ENCODE data around the gene MT1M.

MT1M gene

DNA sequence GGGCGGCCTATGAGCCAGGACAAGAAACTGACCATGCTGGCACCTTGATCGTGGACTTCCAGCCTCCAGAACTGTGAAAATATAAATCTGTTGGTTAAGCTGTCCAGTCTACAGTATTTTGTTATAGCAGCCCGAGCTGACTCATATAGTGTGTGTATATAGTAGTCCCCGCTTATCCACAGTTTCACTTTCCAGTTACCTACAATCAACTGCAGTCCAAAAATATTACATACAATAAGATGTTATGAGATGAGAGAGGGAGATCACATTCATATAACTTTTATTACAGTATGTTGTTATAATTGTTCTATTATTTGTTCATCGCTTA lies 38.2 kb upstream of the MT1M start:
- no peak for FAIRE-seq
- DNase-seq (ENCODE audit: insufficient read length, low spot score): no peak
- TF ChIP-seq TAF1 (IDR thresholded peaks at IDR 0.05; ENCODE audit: low read depth, low read length) (no peak), PAX5 (IDR thresholded peaks at IDR 0.05; ENCODE audit: insufficient read depth, low read length, severe bottlenecking) (no peak), SPI1 (IDR thresholded peaks at IDR 0.05; ENCODE audit: low read depth, low read length) (no peak), POLR2A (IDR thresholded peaks at IDR 0.05; ENCODE audit: low read depth, low read length) (no peak), POLR2AphosphoS5 (IDR thresholded peaks at IDR 0.05; ENCODE audit: low read depth, low read length) (no peak), POU2F2 (IDR thresholded peaks at IDR 0.05; ENCODE audit: low read depth, low read length) (no peak)

GRCh38 chr16:56600398-56600999 lies 32.0 kb upstream of the MT1M start:
- DNase-seq (ENCODE audit: insufficient read length, low spot score) (no peak), FAIRE-seq (no peak)
- TF ChIP-seq PAX5 (IDR thresholded peaks at IDR 0.05; ENCODE audit: insufficient read depth, low read length, severe bottlenecking): no peak
- no peak for TF ChIP-seq TAF1 (IDR thresholded peaks at IDR 0.05; ENCODE audit: low read depth, low read length)
- no peak for TF ChIP-seq POLR2AphosphoS5 (IDR thresholded peaks at IDR 0.05; ENCODE audit: low read depth, low read length)
- no peak for TF ChIP-seq POLR2A (IDR thresholded peaks at IDR 0.05; ENCODE audit: low read depth, low read length)

DNA sequence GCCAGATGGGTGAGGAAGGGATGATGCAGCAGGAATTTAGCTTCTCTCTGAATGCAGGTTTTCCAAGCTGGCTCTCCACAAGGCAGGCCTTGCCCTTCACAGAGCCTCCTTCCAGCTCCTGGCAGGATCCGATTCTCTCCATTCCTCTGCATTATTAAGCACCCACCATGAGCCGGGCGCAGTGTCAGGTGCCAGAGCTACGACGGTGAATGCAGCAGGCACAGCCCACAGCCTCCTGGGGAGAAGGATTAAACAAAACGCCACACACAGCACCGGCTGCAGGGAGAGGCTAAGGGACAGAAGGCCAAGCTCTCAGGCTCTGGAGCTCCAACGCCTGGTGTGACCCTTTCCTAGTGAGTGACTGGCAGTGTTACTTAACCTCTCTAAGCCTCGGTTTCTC lies 31.1 kb upstream of the MT1M start:
- DNase-seq (ENCODE audit: insufficient read length, low spot score): no peak
- no peak for FAIRE-seq
- TF ChIP-seq SPI1 (IDR thresholded peaks at IDR 0.05; ENCODE audit: low read depth, low read length) (no peak), POLR2A (IDR thresholded peaks at IDR 0.05; ENCODE audit: low read depth, low read length) (no peak), POU2F2 (IDR thresholded peaks at IDR 0.05; ENCODE audit: low read depth, low read length) (no peak)

GRCh38 chr16:56603589-56603988 lies 28.9 kb upstream of the MT1M start:
- FAIRE-seq (no peak), DNase-seq (ENCODE audit: insufficient read length, low spot score) (no peak)
- TF ChIP-seq PAX5 (IDR thresholded peaks at IDR 0.05; ENCODE audit: insufficient read depth, low read length, severe bottlenecking) (no peak), TAF1 (IDR thresholded peaks at IDR 0.05; ENCODE audit: low read depth, low read length) (no peak), POU2F2 (IDR thresholded peaks at IDR 0.05; ENCODE audit: low read depth, low read length) (no peak), POLR2A (IDR thresholded peaks at IDR 0.05; ENCODE audit: low read depth, low read length) (no peak), POLR2AphosphoS5 (IDR thresholded peaks at IDR 0.05; ENCODE audit: low read depth, low read length) (no peak), SPI1 (IDR thresholded peaks at IDR 0.05; ENCODE audit: low read depth, low read length) (no peak)

GRCh38 chr16:56604966-56605365 lies 27.5 kb upstream of the MT1M start:
- no peak for TF ChIP-seq POLR2AphosphoS5 (IDR thresholded peaks at IDR 0.05; ENCODE audit: low read depth, low read length)
- TF ChIP-seq POU2F2 (IDR thresholded peaks at IDR 0.05; ENCODE audit: low read depth, low read length): no peak
- TF ChIP-seq SPI1 (IDR thresholded peaks at IDR 0.05; ENCODE audit: low read depth, low read length): no peak
- TF ChIP-seq TAF1 (IDR thresholded peaks at IDR 0.05; ENCODE audit: low read depth, low read length): no peak
- no peak for TF ChIP-seq POLR2A (IDR thresholded peaks at IDR 0.05; ENCODE audit: low read depth, low read length)
- no peak for TF ChIP-seq PAX5 (IDR thresholded peaks at IDR 0.05; ENCODE audit: insufficient read depth, low read length, severe bottlenecking)
- FAIRE-seq: no peak
- no peak for DNase-seq (ENCODE audit: insufficient read length, low spot score)

- TF ChIP-seq POU2F2 (IDR thresholded peaks at IDR 0.05; ENCODE audit: low read depth, low read length): no peak
- no peak for TF ChIP-seq POLR2AphosphoS5 (IDR thresholded peaks at IDR 0.05; ENCODE audit: low read depth, low read length)
- no peak for TF ChIP-seq POLR2A (IDR thresholded peaks at IDR 0.05; ENCODE audit: low read depth, low read length)
- no peak for TF ChIP-seq TAF1 (IDR thresholded peaks at IDR 0.05; ENCODE audit: low read depth, low read length)
- no peak for TF ChIP-seq PAX5 (IDR thresholded peaks at IDR 0.05; ENCODE audit: insufficient read depth, low read length, severe bottlenecking)
- TF ChIP-seq SPI1 (IDR thresholded peaks at IDR 0.05; ENCODE audit: low read depth, low read length): no peak
- DNase-seq (ENCODE audit: insufficient read length, low spot score): no peak
- FAIRE-seq: no peak
These were observed 27.0 kb upstream of the MT1M start for GRCh38 chr16:56605475-56605874.

GRCh38 chr16:56606071-56606475 lies 26.4 kb upstream of the MT1M start:
- TF ChIP-seq PAX5 (IDR thresholded peaks at IDR 0.05; ENCODE audit: insufficient read depth, low read length, severe bottlenecking) (no peak), POLR2AphosphoS5 (IDR thresholded peaks at IDR 0.05; ENCODE audit: low read depth, low read length) (no peak), POU2F2 (IDR thresholded peaks at IDR 0.05; ENCODE audit: low read depth, low read length) (no peak), SPI1 (IDR thresholded peaks at IDR 0.05; ENCODE audit: low read depth, low read length) (no peak), POLR2A (IDR thresholded peaks at IDR 0.05; ENCODE audit: low read depth, low read length) (no peak), TAF1 (IDR thresholded peaks at IDR 0.05; ENCODE audit: low read depth, low read length) (no peak)
- no peak for DNase-seq (ENCODE audit: insufficient read length, low spot score)
- no peak for FAIRE-seq

- FAIRE-seq (no peak), DNase-seq (ENCODE audit: insufficient read length, low spot score) (no peak)
These were observed 25.9 kb upstream of the MT1M start for GRCh38 chr16:56606476-56607108.

DNA sequence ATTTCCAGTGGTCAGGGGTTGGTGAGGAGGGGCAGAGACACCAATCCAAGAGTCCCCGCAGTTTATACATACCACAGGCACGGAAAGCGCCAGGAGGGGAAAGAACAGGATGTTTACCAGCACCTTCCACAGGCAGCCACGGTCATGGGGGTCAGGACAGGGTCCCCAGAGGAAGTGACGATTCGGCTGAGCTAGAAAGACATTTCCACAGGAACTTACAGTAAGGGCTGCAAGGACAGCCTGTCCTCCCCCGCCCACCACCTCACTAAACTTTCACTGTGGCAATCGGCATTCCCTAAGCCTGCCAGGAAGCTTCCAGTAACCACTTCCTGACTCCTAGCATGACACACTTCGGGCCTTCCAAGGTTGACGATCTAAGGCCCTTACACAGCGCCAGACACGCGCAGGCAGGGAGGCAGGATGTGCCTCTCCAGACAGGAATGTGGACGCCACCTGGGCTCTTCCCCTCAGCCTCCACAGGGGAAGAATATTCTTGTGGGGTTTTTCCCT lies 25.3 kb upstream of the MT1M start:
- DNase-seq (ENCODE audit: insufficient read length, low spot score) (no peak), FAIRE-seq (no peak)
- TF ChIP-seq POLR2AphosphoS5 (IDR thresholded peaks at IDR 0.05; ENCODE audit: low read depth, low read length): no peak
- no peak for TF ChIP-seq POU2F2 (IDR thresholded peaks at IDR 0.05; ENCODE audit: low read depth, low read length)
- TF ChIP-seq TAF1 (IDR thresholded peaks at IDR 0.05; ENCODE audit: low read depth, low read length): no peak

More at GRCh38 chr16:56606476-56607108, 25.9 kb upstream of the MT1M start:
- TF ChIP-seq POLR2AphosphoS5 (IDR thresholded peaks at IDR 0.05; ENCODE audit: low read depth, low read length) (no peak), POLR2A (IDR thresholded peaks at IDR 0.05; ENCODE audit: low read depth, low read length) (no peak), SPI1 (IDR thresholded peaks at IDR 0.05; ENCODE audit: low read depth, low read length) (no peak), PAX5 (IDR thresholded peaks at IDR 0.05; ENCODE audit: insufficient read depth, low read length, severe bottlenecking) (no peak), TAF1 (IDR thresholded peaks at IDR 0.05; ENCODE audit: low read depth, low read length) (no peak), POU2F2 (IDR thresholded peaks at IDR 0.05; ENCODE audit: low read depth, low read length) (no peak)

DNA sequence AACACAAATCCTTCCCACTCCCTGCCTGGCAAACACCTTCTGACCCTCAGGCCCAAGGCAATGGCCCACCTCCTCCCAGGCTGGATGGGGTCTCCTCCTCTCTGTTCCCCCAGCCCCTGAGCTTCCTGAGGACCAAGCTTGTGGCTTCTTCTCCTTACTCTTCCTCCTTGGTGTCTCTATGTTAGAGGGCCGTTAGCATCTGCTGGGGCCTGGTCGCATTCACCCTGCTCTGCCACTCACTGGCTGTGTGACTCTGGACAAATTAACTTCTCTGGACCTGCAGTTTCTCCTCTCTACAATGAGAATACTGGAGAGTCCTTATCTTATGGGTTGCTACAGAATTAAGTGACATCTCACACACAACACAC lies 24.8 kb upstream of the MT1M start:
- no peak for DNase-seq (ENCODE audit: insufficient read length, low spot score)
- no peak for FAIRE-seq
- no peak for TF ChIP-seq POLR2A (IDR thresholded peaks at IDR 0.05; ENCODE audit: low read depth, low read length)
- TF ChIP-seq POU2F2 (IDR thresholded peaks at IDR 0.05; ENCODE audit: low read depth, low read length): no peak
- no peak for TF ChIP-seq SPI1 (IDR thresholded peaks at IDR 0.05; ENCODE audit: low read depth, low read length)
- no peak for TF ChIP-seq PAX5 (IDR thresholded peaks at IDR 0.05; ENCODE audit: insufficient read depth, low read length, severe bottlenecking)

All from GM12891 (cell line).